GM18517 (cell line): ENCODE data around the gene HOXA13.

ENCODE experiments used
- ATAC-seq: cut with Tn5 transposase; IDR thresholded peaks from one replicate; pipeline ENCODE4 v1.9.1; 2021; ENCODE audit warnings: mild to moderate bottlenecking, moderate library complexity; ENCODE audit not compliant: unreplicated experiment

HOXA13 gene

DNA sequence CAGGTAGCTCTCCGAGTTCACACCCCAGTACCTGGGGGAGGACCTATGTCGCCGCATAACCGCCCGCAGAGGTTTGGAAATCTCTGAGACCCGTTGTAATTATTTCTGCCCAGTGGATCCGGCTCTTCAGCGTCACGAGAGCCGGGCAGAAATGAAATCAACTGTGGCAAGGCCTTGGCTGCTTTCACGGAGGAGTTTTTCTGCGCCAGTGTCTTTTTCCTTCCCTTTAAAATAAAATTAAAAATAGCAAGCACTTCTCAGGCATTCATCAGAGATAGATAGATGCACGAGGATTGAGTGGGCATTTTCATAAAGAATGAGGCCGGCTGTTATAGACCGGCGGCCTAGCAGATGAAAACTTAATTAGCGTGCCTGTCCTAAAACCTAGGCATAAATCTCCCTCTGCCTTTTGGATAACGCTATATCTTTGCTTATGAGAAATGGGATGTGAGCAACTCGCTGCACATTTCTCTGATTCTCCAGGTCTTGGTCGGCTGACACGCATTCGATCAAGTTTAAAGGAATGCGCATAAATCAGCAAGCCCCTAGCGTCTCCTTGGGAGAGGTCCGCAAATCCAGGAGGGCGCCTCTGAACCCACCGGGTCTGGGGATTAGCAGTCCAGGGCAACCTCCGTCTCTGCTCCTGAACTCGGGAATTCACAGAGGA, 6.4 kb downstream of the HOXA13 start:
- ATAC-seq = no peak

DNA sequence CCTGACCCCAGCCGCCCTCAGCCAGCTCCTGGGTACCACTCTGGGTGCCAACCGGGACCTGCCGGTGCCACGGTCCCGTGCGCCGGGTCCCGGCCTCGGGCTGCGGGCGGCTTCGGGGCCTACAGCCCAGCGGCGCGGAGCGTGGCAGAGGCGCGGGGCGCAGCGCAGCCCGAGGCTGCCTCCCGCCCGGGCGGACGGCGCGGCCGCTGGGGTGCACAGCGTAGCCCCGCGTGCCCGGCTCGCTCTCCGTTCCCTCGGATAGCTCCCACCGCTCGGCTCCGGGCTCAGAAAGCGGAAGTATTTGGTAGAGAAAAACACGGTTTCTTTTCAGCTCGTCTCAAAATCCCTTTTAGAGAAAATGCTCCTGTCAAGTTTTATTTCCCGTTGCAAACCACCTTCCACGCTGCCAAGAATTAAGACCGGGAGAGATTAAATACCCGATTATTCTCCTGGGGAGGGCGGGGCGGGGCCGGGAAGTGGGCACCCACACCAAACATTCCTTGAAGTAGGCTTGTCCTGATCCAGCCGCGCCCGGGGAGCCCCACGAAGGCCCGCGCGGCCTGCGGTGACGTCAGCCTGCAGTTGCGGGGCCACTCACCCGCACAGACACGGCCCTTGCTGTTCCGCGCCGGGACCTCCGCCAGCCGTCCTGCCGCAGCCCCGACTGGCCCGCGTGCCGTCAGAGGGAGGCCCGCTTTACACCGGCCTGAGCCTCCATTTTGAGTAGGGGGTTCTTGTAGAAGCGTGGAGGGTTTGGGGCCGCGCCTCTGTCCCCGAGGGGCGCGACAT, 7.2 kb downstream of the HOXA13 start:
- no peak for ATAC-seq

DNA sequence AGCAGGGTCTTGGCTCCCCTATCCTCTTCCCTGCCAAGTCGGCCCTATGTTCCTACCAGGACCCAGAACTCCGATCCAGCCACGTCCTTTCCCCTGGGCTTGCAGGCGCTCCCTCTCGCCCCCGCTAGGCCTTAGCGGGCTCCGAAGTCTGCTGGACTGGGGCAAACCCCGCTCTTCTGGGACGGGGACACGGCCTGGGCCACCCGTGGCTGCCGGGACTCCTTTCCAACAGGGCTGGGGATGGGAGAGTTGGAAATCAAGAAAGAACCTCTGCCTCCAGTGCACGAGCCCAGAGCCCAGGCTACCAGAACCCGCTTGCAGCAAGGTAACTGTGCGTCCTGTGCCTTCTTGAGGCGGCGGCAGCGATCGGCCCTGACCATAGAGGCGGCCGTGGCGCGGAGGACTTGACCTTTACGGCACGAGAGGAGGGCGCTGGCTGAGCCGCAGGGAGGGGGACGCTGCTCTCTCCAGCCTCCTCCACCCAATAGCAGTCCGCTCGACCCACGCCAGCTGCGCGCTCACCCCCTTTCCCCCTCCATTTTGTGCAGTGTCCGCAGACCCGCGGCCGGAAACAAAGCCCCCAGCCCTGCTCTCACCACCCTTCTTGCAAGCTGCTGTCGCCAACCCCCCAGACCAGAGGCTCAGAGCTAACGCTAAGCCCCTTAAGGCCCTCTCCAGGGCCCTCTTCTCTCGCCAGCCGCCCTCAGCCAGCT, 7.9 kb downstream of the HOXA13 start:
- no peak for ATAC-seq

DNA sequence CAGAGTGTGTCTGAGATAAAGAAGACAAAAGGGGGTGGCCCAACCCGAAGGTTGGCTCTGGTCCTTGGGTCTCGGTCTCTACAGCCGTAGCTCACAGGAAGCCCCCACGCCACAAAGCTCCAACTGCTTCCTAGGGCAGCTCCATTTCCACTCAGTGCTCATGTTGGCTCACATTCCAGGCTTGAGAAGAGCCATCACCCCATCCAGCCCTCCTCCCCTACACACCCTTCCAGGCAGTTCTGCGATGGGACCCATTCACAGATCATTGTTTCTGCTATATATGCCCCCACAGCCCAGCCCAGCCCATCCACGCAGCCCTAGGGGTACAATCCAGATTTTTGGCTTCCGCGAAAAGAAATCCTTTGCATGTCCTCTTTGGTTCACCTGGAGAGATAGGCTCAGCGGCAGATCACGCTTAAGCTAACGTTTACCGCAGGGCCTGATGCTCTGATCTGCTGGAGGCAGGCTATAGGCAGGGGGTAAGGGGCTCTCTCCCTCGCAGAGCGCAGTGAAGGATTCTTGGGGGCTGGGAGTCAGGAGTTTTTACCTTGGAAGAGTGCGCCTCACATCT, 8.6 kb downstream of the HOXA13 start:
- ATAC-seq = no peak

DNA sequence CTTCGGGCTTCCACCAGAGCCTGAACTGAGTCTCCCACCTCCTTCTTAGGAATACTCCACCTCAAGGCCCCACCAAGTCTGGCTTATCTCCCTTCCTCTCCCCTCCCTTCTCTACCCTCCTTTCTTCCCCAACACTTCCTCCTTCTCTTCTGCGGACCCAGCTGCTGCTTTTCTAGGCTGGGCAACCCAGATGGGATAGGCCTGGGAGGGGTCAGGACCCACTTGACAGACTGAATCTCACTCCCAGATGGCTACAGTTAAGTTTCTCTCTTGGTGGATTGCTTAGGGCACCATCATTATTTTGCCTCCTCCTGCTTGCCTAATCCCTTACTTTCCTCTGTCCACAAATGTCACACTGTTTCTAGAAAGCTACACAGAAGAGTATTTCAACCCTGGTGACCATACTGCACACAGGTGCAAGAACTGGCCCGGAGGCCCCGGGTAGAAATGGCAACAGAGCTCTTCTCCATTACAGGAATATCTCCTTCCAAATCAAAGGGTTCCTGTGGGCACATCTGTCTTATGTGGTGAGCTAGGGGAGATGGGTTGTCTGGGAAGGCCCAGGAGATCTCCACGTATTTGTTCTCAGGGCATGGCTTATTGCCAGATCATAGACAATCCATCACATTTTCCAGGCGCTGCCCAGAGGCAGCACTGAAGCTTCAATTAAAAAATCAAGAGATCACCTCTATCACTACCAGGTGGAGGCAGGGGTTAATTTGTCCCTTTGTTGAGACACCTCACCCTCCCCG, 9.7 kb downstream of the HOXA13 start:
- no peak for ATAC-seq

DNA sequence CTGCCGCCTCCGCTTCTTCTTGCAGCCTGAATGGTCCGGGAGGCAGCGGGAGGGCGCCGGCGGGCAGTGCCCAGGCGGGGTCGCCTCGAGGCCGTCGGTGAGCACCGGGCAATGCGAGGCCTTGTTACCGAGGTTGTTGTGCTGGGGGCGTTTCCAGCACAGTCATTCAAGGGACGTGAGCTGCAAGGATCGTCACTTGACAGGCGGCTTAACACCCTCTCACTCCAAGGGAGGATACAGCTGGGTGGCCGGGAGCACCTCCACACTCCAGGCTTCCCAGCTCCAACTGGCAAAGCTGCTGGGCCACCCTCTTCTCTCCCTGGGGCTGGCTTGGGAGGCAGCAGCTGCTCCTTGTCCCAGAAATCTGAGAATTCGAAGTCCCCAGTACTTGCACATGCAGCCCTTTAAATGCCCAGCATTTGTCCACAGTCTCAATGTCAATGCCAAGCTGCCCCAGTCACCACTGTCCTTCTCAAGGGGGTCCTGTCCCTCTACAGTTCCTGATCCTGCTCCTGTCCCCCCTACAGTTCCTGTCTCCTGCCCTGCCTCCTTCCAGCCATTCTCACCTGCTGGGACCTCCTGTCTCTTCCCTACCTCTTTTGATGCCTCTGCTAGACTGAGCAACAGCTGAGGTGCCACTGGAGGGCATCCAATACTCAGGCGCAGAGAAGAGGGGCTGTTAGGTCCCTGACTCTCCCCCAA, 10.4 kb downstream of the HOXA13 start:
- no peak for ATAC-seq

DNA sequence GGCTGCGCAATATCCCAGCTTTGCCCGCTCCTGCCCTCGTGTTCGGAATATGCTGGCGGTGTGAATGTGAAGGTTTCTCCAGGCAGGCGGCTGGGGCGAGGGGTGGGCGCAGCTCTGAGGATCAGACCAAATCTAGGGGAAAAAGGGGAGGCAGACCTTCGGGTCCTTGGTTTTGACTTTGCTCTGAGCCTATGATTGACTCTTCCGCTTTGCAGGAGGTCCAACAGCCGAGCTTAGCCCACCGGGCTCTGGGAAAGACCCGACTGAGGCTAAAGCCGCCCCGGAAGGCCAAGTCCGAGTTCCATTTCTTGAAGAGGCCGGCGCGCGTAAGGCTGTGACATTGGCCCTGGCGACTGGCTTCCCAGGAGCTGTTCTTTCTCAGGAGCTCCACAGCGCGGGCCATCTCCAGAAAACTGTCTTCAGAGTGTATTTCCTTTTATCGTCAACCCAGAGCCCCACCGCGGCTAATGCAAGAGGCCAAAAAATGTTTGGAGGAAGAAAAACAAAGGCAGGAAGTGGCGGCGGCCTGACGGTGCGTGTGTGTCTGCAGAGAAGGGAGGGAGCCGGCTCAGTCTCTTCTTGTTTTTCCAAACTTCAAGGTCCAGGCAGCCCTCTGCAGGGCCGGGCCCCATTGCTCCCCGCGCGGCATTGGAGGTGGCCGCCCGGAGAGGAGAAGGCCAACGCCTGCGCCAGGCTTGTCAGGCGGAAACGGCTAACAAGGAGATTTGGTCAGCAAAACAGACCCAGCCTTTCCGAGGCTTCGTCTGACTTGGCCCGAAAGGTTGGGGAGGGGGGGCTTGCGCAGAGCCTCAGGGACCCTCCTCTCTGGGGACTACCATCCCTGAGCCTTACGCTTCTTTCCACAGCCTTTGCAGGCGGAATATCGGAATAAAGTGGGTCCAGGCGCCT, 11.3 kb downstream of the HOXA13 start:
- no peak for ATAC-seq

DNA sequence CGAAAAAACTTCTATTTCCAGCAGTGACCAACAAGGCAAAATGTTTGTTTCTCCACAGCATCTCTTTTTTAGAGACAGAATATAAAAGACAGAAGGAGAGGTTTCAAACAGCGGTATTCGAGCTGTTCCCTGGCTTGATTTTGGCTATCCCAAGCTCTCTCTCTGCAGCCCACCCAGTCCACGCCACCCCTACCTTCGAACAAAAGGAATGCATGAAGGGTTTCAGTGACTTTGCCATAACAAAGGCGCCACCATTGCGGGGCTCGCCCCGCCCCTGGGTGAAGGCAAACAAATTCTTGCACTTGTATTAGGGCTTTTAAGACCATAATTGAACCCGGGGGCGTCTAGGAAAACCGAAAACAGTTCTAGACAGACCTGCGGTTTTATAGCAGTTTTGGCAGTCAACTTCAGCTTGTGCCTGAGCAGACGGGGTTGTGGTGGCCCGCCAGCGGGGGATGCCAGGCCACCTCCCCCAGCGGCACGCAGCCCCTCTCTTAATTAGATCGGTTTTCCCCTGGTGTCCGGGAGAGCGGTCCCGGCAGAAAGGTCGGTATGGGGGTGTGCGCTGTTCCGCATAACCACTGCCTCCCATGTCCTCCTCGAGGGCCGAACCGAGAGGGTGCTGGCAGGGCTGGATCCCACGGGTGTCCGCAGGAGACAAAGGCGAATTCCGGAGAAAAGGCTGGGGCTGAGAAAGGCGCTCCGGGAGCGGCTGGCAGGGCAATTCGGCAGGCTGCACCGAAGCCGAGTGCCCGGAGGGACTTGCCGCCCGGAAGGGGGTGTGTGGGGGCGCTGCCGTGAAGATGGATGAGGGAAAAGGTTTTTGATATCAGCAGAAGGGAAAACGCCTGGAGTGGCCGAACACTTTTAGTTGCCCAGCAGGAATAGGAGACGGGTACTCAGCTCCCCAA, 12.2 kb downstream of the HOXA13 start:
- ATAC-seq = no peak

DNA sequence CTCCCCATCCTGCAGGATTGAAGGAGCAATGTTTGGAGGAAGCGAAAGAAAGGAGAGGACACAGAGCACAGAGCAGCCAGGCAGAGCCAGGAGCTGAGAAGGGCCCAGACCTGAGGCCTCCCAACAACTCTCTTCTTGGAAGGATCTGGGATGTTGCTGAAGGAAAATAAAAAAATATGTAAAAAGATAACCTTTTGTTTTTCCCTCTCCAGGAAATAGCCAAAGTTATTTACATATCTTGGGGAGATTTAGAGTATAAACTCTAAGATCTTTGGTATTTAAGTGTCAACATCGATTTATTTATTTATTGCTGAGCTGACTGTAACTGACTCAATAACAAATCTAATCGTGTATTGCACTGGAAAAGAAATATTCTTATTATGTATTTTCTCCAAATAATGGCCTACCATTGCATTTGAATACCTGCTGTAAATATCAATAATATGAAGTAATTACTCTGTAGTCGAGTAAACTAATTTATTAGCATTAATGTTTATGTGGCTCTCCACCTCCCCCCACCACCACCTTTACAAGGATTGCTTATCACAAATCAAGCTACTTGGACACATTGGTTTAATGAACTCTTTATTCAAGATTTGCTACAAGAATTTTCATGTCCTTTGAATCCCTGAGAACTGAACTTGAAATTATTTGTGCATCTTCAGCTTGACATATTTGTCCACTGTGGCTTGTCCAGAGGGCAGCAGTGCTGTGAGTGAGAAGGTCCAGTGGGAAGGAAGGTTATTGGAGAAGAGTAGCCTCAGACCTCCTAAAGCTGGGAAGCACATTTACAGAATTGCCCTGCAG, 13.0 kb downstream of the HOXA13 start:
- ATAC-seq = no peak

DNA sequence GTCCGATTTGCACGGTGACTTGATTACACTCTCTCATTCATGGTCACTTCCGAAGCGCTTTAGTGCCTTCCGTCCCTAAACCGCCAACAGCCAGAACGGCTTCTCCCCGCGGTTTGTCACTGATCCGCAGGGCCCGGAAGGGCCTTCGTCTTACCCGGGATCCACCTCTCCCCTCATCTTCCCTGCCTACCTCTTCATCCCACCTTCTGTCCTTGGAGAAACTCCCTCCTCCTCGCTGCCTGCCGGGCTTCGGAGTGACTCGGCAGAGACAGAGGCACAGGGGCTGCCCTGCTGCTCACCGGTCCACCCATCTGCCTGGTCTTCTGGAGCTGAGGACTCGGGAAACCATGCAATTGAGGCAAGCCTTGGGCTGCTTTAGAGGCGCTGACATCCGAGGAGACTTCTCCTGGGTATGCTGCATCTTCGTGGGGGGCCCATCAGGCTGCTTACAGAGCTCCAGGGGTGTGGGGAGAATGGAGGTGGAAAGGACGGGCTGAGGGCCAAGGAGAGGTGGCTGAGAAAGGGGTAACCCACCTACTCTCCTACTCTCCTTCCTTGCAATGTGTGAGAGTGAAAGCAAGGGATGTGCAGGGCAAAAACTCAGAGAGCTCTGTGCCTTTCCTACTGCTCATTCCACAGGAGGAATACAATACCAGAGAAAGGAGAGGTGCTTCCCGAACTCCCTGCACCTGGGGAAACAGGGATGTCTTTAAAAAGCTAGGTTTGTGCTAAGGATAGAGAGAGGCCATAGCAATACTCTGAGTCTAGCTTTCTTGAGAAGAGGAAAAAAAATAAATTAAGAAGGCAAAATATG, 13.8 kb downstream of the HOXA13 start:
- no peak for ATAC-seq

DNA sequence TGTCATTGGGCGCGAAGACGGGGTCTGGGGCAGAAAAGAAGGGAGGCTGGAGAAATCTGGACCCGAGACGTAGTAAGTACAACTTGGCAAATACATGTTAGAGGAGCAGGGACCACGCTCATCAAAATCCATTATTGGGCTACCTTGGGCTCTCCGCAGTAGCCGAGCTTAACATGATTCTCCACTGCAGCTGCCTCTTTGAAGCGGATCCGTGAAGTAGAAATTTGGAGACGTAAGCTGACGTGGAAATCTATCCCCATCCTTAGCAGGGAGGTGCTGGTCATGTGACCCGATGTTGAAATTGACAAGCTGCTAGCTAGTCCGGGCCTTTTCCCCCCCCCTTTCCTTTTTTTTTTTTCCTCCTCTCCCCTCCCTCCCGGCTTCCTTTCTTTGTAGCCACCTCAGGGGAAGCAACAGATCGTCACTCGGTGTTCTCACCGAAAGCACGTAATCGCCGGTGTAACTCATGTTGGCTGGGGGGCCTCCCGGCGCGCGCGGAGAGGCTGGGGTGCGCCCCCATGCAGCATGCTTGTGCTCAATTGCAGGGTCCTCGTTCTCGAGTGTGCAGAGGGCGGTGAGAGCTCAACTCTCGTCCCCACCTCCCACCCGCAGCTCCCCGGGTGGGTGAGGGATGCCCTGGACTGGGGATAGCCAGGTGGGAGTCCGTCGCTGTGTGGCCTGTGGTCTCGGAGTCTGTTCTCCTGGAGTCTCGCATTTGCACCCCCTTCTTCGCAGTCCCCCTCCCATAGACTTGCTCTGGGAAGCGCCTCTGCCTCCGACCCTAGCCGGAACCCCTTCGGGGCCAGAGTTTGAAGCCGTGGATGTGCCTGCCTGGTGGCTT, 14.7 kb downstream of the HOXA13 start, which contains the start of gene HOXA11:
Gene HOXA11 (minus strand): TSS at position 220 of the 841 bp plus-strand sequence. CDS start 88 bp downstream, at position 132.
- no peak for ATAC-seq

DNA sequence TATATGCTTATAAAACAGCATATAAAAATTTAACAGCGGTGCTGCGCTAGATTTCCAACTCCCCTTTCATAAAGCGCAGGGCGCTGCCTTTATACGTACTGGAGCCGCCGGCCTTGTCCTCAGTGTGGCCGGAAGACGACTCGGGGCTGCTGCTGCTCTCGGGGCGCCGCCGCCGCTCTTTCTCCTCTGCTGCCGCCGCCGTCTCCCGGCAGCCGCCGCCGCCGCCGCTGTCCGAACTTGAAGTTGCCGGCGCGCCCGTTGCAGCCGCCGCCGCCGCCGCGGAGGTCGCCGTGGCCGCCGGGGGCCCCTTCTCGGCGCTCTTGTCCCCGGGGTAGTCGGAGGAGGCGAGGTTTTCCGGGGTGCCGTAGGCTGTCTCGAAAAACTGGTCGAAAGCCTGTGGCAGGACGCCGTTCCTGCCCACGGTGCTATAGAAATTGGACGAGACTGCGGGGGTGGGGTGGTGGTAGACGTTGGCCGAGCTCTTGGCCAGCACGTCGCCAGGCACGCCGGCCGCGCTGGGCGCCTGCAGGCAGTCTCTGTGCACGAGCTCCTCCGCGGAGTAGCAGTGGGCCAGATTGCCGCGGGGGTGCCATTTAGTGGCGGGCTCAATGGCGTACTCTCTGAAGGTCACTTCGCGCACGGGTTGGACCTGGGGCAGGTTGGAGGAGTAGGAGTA, 15.4 kb downstream of the HOXA13 start:
- ATAC-seq = no peak

DNA sequence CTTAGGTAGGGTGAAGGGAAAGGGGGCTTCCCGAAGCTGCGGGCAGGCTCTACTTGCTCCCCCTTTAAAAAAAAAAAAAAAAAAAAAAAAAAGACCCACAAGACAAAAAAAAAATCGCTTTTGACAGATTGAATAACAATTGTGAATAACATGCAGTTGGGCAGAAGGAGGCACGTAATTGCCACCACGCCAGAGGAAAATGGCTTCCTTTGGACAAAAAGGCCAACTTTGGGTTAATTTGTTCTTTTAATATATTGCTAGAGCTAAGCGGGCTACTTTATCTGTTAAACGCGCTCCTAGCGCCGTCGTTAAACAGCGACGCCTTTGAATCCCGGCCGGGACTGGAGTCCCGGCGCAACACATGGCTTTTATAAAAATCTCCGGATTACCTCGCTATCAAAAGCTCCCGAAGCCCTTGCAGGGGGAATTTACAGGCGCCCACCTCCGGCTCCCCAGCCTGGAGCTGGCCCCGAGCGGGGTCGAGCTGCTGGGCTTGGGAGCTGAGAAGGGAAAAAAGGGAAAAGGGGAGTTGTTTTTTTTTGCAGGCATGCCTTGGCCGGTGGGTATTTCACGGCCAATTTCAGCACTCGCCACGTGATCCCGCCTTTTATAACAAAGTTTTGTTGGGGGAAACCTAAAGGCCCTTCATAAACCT, 16.1 kb downstream of the HOXA13 start:
- no peak for ATAC-seq
